Coronary artery (tissue), 2 donors: ENCODE results near the gene CTSL.

Source experiments
- DNase-seq: peaks from one replicate; pipeline ENCODE4 v3.0.0-alpha.2; 2017; ENCODE audit warnings: low spot score
- H3K27ac ChIP-seq, 2 donors: fragments of 200-600 bp; sonication (generic); one replicate each; pipeline ENCODE4 v1.5.1; 2016 to 2019
- H3K4me3 ChIP-seq: fragments of 200-600 bp; sonication (generic); 2 replicates; pipeline ENCODE4 v1.5.1; 2016; ENCODE audit warnings: mild to moderate bottlenecking, moderate library complexity
- CTCF ChIP-seq: fragments of 200-600 bp; sonication (generic); IDR thresholded peaks from one replicate; pipeline ENCODE4 v1.5.1; 2019; ENCODE audit warnings: antibody characterized with exemption

The CTSL gene

GRCh38 chr9:87725900-87726709 is at the start of gene CTSL:
Gene CTSL (plus strand): TSS chr9:87726119. CDS start chr9:87727604, 1,485 bp downstream.
- Histone ChIP-seq H3K4me3 (peak within 1 kb of the TSS; percentile 97), H3K27ac (peak within 1 kb of the TSS; percentile 94 to 99)
- no peak for TF ChIP-seq CTCF
- DNase-seq: peak; percentile 95

GRCh38 chr9:87676976-87677775 is 48.7 kb upstream of the CTSL start:
- TF ChIP-seq CTCF: no peak
- peak; percentile 72 for DNase-seq
- no peak overlapping the region for H3K4me3 ChIP-seq
- H3K27ac ChIP-seq: no peak overlapping the region

GRCh38 chr9:87677776-87678587 is 47.9 kb upstream of the CTSL start:
- peak; percentile 35 for DNase-seq
- Histone ChIP-seq H3K27ac (no peak overlapping the region), H3K4me3 (no peak overlapping the region)
- TF ChIP-seq CTCF: no peak

- Histone ChIP-seq H3K4me3 (no peak overlapping the region), H3K27ac (no peak overlapping the region)
- peak; percentile 69 for DNase-seq
- TF ChIP-seq CTCF: peak; percentile 74
Measured at GRCh38 chr9:87678650-87679355, 47.1 kb upstream of the CTSL start.

GRCh38 chr9:87681271-87682061 is 44.5 kb upstream of the CTSL start:
- Histone ChIP-seq H3K4me3 (no peak overlapping the region), H3K27ac (no peak overlapping the region)
- no peak for TF ChIP-seq CTCF
- DNase-seq: peak; percentile 49

GRCh38 chr9:87682085-87682484 is 43.8 kb upstream of the CTSL start:
- peak; percentile 28 for DNase-seq
- Histone ChIP-seq H3K4me3 (no peak overlapping the region), H3K27ac (no peak overlapping the region)
- TF ChIP-seq CTCF: no peak
